ENCODE data around the gene F7. TPM values are rescaled to one million over a fixed set of nuclear protein-coding genes. Genes with fewer than 3 reads are reported as not detected.

The F7 gene
- total and polyA plus RNA-seq, 2 of the 4 experiments (the other 2 are of a cell fraction) = under 0.01 to 0.07 TPM

GRCh38 chr13:113063091-113063491, 42.5 kb upstream of the F7 start:
- Histone ChIP-seq H3K27me3 (ENCODE audit: control insufficient read depth, insufficient read depth, low read length) (peaks cover 2% of the 10 kb centered on the region), H3K27ac (ENCODE audit: insufficient read depth, low read length) (no peak overlapping the region), H4K91ac (ENCODE audit: insufficient read depth, low read depth, low read length) (no peak overlapping the region), H2AK9ac (replicated peaks; ENCODE audit: low read depth, low read length, poor library complexity) (no peak overlapping the region), H2BK20ac (ENCODE audit: low read depth, low read length) (no peak overlapping the region), H4K8ac (ENCODE audit: low read depth in 2 of 2, low read length in 2 of 2) (no peak overlapping the region), H2AK5ac (ENCODE audit: low read depth, low read length) (no peak overlapping the region), H2BK120ac (ENCODE audit: low read depth, low read length) (no peak overlapping the region), H3K4ac (ENCODE audit: low read depth, low read length) (no peak overlapping the region), H3K9ac (ENCODE audit: low read depth, low read length) (no peak overlapping the region), H3K4me3 (ENCODE audit: insufficient read depth, low read depth, low read length) (no peak overlapping the region), H3K18ac (ENCODE audit: low read depth, low read length) (no peak overlapping the region), H3K4me1 (ENCODE audit: control insufficient read depth, insufficient read depth, low read length) (no peaks in the 10 kb centered on the region), H3K9me1 (ENCODE audit: insufficient read depth, low read length) (0 out of 2 replicates have a peak, but pooled peaks cover 4% of the 10 kb centered on the region), H3K14ac (replicated peaks; ENCODE audit: low read depth, low read length) (no peak overlapping the region), H4K20me1 (ENCODE audit: insufficient read depth, low read length) (no peaks in the 10 kb centered on the region), H3K9me3 (ENCODE audit: control insufficient read depth, insufficient read depth, low read length) (no peaks in the 10 kb centered on the region; the same call in 1 of the 2 replicates), H3K23ac (ENCODE audit: low read depth, low read length) (no peak overlapping the region), H3K4me2 (ENCODE audit: low read depth, low read length) (no peak overlapping the region), H3K36me3 (ENCODE audit: control insufficient read depth, insufficient read depth, low read length) (no peaks in the 10 kb centered on the region), H2BK5ac (ENCODE audit: low read depth, low read length, poor library complexity, severe bottlenecking) (no peak overlapping the region), H4K5ac (ENCODE audit: low read depth, low read length) (no peak overlapping the region), H3K79me1 (ENCODE audit: low read depth in 1 of 2, low read length in 2 of 2) (no peaks in the 10 kb centered on the region), H3K56ac (ENCODE audit: extremely low read depth, insufficient read depth, low read length) (no peak overlapping the region), H2AFZ (replicated peaks; ENCODE audit: low read length, poor library complexity) (no peak overlapping the region), H2BK15ac (ENCODE audit: low read depth, low read length) (no peak overlapping the region)
- ChIA-PET POLR2A (ENCODE audit: unreplicated experiment) (no interaction called here), CTCF (no interaction called here)
- DNase-seq (no peak), ATAC-seq (ENCODE audit: low read depth) (no peak)
- intact Hi-C loops (cut with micrococcal nuclease) (no loop called here), in situ Hi-C loops (cut with MboI; ENCODE audit: low sequenced_read_pairs) (no loop called here), dilution Hi-C loops (cut with HindIII; ENCODE audit: low sequenced_read_pairs, unreplicated experiment) (no loop called here)
- BruUV-seq (replicated peaks) = no TSS peak
- 100% methylated on average over 1 of the region's 22 CpGs; no CpG with 5 or more reads in 1 of the 2 experiments for WGBS, 2 experiments (ENCODE audit: extremely low coverage in 2 of 2, insufficient read length in 1 of 2)
- TF ChIP-seq POLR2A (IDR thresholded peaks at IDR 0.05; ENCODE audit: low read depth, low read length) = no peak
- no peak for TF ChIP-seq RAD21 (IDR thresholded peaks at IDR 0.05; ENCODE audit: low read length)
- TF ChIP-seq CTCF (conservative IDR thresholded peaks at IDR 0.05; ENCODE audit: low read depth, low read length) = no peak
- no peak for TF ChIP-seq ELK1 (IDR thresholded peaks at IDR 0.05; ENCODE audit: borderline replicate concordance, low read depth, low read length)
- TF ChIP-seq MAZ (IDR thresholded peaks at IDR 0.05; ENCODE audit: borderline replicate concordance, low read depth, low read length) = no peak
- TF ChIP-seq MAFK (IDR thresholded peaks at IDR 0.05; ENCODE audit: low read depth, low read length) = no peak
- no peak for TF ChIP-seq MXI1 (IDR thresholded peaks at IDR 0.05; ENCODE audit: borderline replicate concordance, low read depth, low read length)
- TF ChIP-seq RCOR1 (IDR thresholded peaks at IDR 0.05; ENCODE audit: insufficient replicate concordance, low read length) = no peak
- no peak for TF ChIP-seq BHLHE40 (IDR thresholded peaks at IDR 0.05; ENCODE audit: low read depth, low read length)
- TF ChIP-seq FOS (IDR thresholded peaks at IDR 0.05; ENCODE audit: low read depth, low read length) = no peak
- TF ChIP-seq CHD1 (IDR thresholded peaks at IDR 0.05; ENCODE audit: low read depth, low read length) = no peak
- no peak for TF ChIP-seq USF2 (IDR thresholded peaks at IDR 0.05; ENCODE audit: low read depth, low read length)
- TF ChIP-seq SMC3 (IDR thresholded peaks at IDR 0.05; ENCODE audit: low read depth, low read length) = no peak
- no peak for TF ChIP-seq NFE2L2 (IDR thresholded peaks at IDR 0.05; ENCODE audit: low read depth, low read length)
- no peak for TF ChIP-seq RFX5 (IDR thresholded peaks at IDR 0.05; ENCODE audit: low read depth, low read length)
